Measurements from ENCODE around the gene TBX2. TPM values are rescaled to one million over a fixed set of nuclear protein-coding genes. Genes with fewer than 3 reads are reported as not detected.

Gene TBX2
- total RNA-seq, 1 experiment from 2014 or later: 5.6 TPM

DNA sequence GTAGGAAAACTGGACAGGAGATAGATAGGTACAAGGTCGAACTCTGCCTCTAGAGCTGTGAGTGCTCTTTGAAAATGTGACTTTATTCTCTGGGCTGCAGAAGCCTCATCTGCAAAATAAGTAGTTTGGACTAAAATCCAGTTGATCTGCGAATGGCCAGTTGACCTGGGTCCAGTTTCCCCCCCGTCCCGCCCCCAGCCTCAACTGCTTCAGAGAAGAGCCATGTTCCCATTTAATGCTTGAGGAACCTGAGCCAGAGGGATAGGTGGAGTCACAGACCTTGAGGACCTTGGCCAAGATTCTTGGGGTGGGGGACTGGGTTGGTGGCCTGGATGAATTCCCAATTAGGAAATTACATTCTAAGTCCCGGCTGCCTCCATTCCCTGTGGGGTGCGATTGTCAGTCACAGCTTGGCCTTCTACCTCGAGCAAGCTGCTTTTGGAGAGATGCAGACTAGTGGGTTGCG, 14.1 kb downstream of the TBX2 start:
- no peak for DNase-seq (ENCODE audit: low read depth)

DNA sequence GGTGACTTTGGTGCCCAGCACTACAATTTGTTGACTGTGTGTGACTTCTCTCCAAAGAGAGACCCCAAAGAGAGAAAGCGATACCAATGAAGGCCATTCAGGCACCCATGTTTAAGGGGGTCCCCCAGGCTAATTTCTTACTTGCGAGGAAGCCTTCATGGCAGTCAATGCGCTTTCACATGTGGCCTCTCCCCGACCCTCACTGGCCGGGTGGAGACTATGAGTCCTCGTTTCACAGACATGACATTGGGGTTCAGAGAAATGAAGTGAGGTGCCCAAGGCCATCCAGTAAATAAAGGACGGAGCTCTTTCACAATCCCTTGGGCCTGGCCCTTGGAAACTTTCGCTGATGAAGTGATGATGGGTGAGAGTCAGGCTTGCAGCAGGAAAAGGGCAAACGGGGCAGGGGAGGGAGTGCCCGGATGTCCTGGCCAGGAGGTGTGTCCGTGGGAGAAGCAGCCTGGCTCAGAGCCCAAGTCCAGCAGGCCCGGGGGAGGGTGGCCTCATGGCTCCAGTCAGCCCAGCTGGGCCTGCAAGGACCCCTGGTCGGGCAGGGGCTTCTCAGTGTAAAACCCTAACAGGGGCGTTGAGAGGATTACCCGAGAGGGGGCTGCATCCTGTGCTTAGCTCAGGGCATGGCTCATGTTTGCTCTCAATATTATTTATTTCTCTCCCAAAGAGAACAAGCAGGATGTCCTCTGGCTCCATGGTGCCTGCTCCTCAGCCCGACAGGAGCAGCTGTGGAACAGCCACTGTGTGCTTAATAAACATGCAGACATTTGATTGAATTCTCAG, 14.7 kb downstream of the TBX2 start:
- DNase-seq (ENCODE audit: low read depth): no peak

- DNase-seq (ENCODE audit: low read depth): no peak
These were observed 15.3 kb downstream of the TBX2 start for GRCh38 chr17:61414936-61415251.

DNA sequence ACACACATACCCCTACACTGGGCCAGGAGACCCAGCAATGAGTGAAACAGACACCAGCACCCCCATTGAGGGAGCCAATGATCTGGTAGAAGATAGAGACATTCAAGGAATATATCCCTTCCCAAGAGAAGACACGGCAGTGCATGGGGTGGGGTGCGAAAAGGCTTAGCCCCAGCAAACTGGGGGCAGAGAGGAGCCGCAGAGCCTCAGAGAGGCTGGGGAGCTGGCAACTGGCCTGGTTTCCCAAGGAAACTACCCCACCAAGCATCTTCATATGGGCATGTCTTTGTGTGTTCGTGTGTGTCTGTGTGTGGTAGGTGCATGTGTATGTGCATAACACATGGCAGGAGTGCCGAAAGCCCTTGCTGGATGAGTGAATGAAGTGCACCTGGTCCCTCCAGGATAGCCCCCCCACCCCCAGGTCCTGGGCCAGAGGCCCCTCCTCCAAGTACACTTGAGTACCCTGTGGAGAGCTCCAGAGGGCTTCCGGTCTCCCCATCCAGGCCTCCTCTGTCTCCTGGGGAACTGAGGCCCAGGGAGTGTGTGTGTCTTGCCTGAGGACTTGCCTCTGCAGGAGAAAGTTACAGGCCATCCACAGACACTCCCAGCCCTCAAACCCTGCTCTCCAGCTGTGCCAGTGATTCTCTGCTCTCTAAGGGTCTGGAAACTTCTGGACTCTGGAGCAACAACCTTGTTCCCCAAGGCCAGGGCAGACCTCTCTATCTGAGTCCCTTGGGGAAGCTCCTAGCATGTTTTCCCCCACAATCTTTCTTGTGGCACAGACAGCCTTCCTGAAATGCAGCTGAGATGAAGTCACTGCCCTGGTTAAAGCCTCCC, 15.9 kb downstream of the TBX2 start:
- no peak for DNase-seq (ENCODE audit: low read depth)

DNA sequence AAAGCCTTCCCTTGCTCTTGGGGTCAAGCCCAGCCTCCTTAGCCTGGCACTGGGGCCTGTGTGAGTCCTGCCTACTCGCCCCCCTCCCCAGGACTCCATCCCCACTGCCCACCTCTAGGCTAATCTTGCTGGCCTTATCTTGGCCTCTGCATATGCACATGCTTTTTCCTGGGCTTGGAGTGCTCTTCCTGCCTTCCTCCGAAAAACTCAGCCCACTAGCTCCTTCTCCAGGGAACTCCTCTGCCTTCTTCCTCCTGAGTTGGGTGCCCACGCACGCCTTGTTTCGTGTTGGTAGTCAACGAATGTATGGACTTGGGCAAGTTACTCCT, 16.5 kb downstream of the TBX2 start:
- DNase-seq (ENCODE audit: low read depth): no peak

- DNase-seq (ENCODE audit: low read depth): peak; percentile 81
These were observed 17.1 kb downstream of the TBX2 start for GRCh38 chr17:61416540-61417363.

- no peak for DNase-seq (ENCODE audit: low read depth)
These were observed 18.8 kb downstream of the TBX2 start for GRCh38 chr17:61418449-61418848.

DNA sequence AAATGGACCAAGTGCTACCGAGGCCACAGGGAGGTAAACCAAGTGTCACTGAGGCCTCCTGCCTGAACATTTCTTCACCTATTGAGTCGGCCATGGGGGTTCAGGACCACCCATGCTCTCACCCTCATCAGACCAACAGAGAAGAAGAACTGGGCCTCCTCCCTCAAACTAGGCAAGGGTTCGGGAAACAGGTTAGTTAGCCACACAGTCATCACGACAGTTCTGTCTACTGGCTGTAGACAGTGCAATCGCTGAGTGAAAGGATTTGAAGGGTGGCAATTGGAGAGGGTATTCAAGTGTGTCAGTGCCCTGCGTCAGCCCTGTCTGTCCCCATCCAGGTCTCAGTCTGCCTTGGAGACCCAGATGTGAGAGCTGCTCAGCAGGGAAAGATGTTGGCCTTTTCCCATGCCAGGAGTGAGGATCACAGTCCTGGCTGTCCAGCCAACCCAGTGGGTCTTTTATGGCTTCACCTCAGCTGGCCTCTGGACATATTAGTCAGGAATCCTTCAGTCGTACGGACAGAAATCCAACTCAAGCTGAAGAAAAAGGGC, 19.9 kb downstream of the TBX2 start:
- no peak for DNase-seq (ENCODE audit: low read depth)

DNA sequence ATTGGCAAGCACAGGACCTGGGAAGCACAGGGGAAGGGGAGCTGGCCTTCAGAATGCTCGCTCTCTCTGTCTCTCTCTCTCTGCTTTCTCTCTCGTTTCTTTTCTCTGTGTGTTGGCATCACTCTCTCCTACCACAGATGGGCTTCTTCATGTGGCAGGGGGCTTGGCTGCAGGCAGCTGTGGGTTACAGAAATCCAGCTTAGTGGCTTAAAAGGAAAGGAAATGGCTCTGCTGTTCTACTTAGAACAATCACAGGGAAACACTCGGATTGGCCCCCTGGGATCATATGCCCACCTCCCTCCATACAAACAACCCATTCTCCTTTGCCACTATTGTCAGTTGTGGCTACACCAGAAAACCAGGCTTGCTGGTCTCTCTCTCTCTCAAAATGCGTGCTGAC, 20.4 kb downstream of the TBX2 start:
- no peak for DNase-seq (ENCODE audit: low read depth)

DNA sequence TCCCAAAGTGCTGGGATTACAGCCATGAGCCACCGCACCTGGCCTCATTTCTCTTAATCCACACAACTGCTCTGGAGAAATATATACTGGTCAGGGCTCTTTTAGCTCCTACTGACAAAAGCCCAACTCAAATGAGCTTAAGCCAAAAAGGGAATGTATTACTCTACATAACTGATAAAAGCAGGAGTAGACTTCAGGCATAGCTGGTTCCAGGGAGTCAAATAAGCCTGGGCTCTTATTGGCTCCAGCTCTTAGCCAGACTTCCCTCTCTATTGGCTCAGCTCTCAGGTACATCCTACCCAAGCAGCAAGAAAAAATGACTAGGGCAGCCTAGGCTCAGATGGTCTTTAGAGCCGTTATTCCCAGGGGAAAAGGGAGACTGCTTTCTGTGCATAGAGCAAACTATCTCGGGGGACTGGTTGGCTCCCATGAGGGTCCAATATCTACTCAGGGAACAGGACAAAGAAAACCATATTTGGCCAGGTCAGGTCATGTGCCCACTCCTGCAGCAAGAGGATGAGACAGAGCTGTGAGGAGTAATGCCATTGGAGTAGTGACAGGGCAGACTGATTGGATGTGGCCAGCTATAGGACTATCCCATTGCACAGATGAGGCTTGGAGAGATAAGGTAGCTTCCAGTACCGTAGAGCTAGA, 21.2 kb downstream of the TBX2 start:
- no peak for DNase-seq (ENCODE audit: low read depth)

DNA sequence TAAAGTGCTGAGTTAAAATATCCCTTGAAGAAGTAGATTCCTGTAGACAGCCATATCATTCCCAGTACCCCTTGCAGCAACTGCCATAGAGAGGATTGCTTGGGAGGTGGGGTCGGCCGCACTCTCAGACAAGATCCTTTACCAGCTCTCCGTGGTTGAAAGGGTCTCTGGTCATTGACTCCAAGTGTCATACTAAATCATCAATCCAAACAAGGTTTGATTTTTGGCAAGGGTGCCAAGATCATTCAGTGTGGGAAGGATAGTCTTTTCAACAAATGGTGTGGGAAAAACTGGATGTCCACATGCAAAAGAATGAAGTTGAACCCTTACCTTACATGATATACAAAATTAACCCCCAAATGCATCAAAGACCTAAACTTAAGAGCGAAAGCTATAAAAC, 21.8 kb downstream of the TBX2 start:
- no peak for DNase-seq (ENCODE audit: low read depth)

GRCh38 chr17:61422116-61422799, 22.6 kb downstream of the TBX2 start:
- DNase-seq (ENCODE audit: low read depth): peak; percentile 30

DNA sequence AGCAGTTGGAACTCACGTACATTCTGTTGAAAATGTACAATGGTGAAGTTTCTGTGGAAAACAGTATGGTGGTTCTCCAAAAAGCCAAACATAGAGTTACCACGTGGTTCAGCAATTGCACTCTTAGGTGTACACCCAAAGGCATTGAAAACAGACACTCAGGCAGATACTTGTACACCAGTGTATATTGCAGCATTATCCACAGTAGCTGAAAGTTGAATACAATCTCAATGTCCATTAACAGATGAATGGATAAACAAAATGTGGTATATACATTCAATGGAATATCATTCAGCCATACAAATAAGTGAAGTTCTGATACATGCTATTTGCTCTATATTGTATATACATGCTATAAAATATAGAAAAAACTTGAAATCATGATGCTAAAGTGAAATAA, 23.2 kb downstream of the TBX2 start:
- no peak for DNase-seq (ENCODE audit: low read depth)

DNA sequence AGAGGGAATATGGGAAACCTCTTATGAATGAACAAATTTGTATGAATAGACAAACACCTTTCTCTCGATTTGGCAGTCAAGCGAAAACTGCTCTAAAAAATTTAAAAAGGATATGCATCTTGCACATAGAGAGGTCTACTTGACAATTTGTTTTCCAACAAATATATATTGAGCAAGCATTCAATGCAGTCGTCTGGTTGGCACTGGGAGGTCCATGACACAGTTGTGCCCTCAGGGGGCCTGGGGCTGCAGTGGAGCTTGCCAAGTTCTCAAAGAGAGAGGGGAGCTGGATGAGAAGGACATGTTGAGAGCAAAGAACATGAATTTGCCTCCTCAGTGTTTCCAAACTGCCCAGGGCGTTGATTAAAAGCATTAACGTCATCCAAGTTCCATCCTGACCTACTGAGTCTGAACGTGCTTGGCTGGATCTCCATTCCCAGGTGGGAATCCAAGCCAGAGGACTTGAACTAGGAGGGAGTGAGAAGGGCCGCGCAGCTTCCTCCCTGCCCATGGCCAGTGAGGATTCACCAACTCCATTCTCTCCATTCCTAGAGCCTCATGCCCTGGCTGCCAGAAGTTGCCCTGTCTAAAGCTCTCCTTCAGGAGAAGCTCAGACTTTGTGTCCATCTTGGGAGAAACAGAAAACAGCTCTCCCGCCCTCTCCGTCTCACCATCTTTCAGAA, 24.5 kb downstream of the TBX2 start:
- DNase-seq (ENCODE audit: low read depth): no peak

DNA sequence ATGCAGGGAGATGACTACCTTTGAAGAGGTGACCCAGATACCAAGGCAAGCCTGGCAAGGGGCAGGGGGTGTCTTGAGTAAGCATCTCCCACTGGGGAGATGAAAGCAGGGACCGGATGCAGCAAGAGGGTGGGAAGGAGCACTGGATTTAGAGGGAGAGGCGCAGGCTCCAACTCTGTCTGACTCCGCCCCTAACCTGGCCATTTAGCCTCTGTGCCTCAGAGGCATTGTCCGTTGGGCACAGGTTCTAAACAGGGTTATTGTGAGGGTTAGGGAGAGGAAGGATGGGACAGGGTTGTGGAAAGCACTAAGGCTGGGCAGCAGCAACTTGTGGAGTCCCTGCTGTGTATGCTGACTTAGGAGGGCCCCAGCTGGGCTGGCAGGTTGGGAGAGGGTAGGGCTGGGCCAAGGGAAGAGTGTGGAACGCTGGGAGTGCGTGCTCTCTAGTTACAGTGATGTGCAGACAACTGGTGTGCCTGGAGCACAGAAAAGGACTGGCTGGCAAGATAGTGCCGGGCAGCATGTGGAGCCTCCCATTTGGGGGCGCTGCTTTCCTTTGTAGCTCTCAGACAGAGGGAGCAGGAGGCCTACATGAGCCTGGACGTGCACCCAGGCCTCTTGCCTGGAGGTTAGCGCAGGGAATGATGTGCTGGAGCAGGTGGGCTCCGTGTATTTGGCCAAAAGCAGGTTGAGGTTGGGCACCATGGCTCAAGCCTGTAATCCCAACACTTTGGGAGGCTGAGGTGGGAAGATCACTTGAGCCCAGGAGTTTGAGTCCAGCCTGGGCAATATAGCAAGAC, 26.2 kb downstream of the TBX2 start:
- no peak for DNase-seq (ENCODE audit: low read depth)

DNA sequence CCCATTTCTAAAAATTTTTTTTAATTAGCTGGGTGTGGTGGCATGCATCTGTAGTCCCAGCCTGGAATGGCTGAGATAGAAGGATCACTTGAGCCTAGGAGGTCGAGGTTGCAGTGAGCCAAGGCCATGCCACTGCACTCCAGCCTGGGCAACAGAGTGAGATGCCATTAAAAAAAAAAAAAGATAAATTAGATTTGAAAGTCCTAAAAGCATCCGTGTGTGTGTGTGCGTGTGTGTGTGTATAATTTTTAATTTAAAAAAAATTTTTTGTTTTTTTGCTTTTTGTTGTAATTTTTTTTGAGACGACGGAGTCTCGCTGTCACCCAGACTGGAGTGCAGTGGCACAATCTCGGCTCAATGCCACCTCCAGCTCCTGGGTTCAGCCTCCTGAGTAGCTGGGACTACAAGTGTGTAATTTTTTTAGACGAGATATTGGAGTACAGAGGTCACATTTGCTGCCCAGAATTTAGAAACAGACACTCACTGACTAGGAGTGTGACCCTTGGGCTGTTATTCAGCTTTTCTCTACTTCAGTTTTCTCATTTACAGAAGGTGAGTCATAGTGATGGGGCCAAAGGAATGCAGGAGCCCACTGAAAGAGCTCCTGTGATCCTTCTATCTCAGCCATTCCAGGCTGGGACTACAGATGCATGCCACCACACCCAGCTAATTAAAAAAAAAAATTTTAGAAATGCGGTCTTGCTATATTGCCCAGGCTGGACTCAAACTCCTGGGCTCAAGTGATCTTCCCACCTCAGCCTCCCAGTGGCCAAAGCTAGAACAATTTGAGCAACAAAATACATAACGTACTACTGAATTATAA, 27.1 kb downstream of the TBX2 start:
- DNase-seq (ENCODE audit: low read depth): peak; percentile 71

DNA sequence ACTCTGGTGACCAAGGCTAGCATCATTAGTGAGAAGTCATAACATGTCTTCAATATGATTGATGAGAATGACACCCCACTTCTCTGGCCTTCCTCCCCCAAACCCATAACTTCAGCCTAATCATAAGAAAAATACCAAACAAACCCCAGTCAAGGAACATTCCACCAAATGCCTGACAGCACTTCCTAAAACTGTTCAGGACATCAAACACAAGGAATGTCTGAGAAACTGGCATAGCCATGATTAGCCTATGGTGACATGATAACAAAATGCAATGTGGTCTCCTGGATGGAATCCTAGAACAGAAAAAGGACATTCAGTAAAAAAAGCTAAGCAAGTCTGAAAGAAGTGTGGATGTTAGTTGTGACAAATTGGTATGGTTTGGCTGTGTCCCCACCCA, 27.9 kb downstream of the TBX2 start:
- no peak for DNase-seq (ENCODE audit: low read depth)

GRCh38 chr17:61429274-61429673, 29.6 kb downstream of the TBX2 start:
- no peak for DNase-seq (ENCODE audit: low read depth)
